GM12891 (cell line): ENCODE data around the gene DLG3.

Experiments used
- DNase-seq: peaks from one replicate; pipeline ENCODE4 v3.0.0; 2011; ENCODE audit warnings: low spot score; ENCODE audit not compliant: insufficient read length
- FAIRE-seq: peaks from 2 replicates; lab custom pipeline; 2011; peaks lifted over from hg19 to GRCh38; lab: Jason Lieb, UNC
- PAX5 ChIP-seq: IDR thresholded peaks from 2 replicates; pipeline ENCODE4 v1.6.1; 2011; ENCODE audit warnings: low read length, moderate library complexity, mild to moderate bottlenecking; ENCODE audit not compliant: insufficient read depth, severe bottlenecking
- POLR2A ChIP-seq: IDR thresholded peaks from 2 replicates; pipeline ENCODE4 v1.6.1; 2011; ENCODE audit warnings: low read depth, low read length, control low read depth
- POLR2AphosphoS5 ChIP-seq: IDR thresholded peaks from 2 replicates; pipeline ENCODE4 v1.6.1; 2011; ENCODE audit warnings: low read depth, low read length, control low read depth
- POU2F2 ChIP-seq: IDR thresholded peaks from 2 replicates; pipeline ENCODE4 v1.6.1; 2011; ENCODE audit warnings: low read depth, mild to moderate bottlenecking, control low read depth, low read length, moderate library complexity
- SPI1 ChIP-seq: IDR thresholded peaks from 2 replicates; pipeline ENCODE4 v1.6.1; 2011; ENCODE audit warnings: low read depth, low read length, control low read depth
- TAF1 ChIP-seq: IDR thresholded peaks from 2 replicates; pipeline ENCODE4 v1.6.1; 2011; ENCODE audit warnings: low read depth, low read length, control low read depth

DLG3 gene

GRCh38 chrX:70452143-70452733 is 7.6 kb downstream of the DLG3 start:
- TF ChIP-seq TAF1 (no peak), POLR2AphosphoS5 (no peak), POU2F2 (no peak), SPI1 (no peak), PAX5 (no peak), POLR2A (no peak)
- peak; percentile 91 for FAIRE-seq
- no peak for DNase-seq

GRCh38 chrX:70453024-70453618 is 8.5 kb downstream of the DLG3 start:
- FAIRE-seq (peak; percentile 92), DNase-seq (no peak)
- TF ChIP-seq SPI1, result peak; percentile 83
- TF ChIP-seq POLR2A, result no peak

- no peak for TF ChIP-seq PAX5
- TF ChIP-seq POLR2AphosphoS5, result no peak
- no peak for TF ChIP-seq POLR2A
- TF ChIP-seq POU2F2, result no peak
- TF ChIP-seq TAF1, result no peak
- TF ChIP-seq SPI1, result no peak
- FAIRE-seq, result peak; percentile 93
- DNase-seq, result no peak
Observed at GRCh38 chrX:70454441-70455365, 10.1 kb downstream of the DLG3 start.

GRCh38 chrX:70455366-70456202 is 10.9 kb downstream of the DLG3 start:
- TF ChIP-seq POLR2AphosphoS5 (no peak), SPI1 (no peak), PAX5 (no peak)
- DNase-seq, result no peak
- FAIRE-seq, result peak; percentile 26

- DNase-seq, result no peak
- TF ChIP-seq SPI1, result no peak
- TF ChIP-seq TAF1, result no peak
- TF ChIP-seq POU2F2, result no peak
- no peak for TF ChIP-seq POLR2AphosphoS5
- TF ChIP-seq PAX5, result no peak
- TF ChIP-seq POLR2A, result no peak
- FAIRE-seq, result peak; percentile 76
Observed at GRCh38 chrX:70456256-70456655, 11.6 kb downstream of the DLG3 start.

- TF ChIP-seq TAF1 (no peak), POU2F2 (no peak)
- FAIRE-seq, result no peak
- DNase-seq, result no peak
Observed at GRCh38 chrX:70461026-70461425, 16.4 kb downstream of the DLG3 start.

GRCh38 chrX:70464051-70464450 is 19.4 kb downstream of the DLG3 start:
- TF ChIP-seq POU2F2 (no peak), POLR2A (no peak), TAF1 (no peak), SPI1 (no peak), PAX5 (no peak), POLR2AphosphoS5 (no peak)
- DNase-seq (no peak), FAIRE-seq (no peak)

GRCh38 chrX:70466968-70467367 is 22.3 kb downstream of the DLG3 start:
- DNase-seq (no peak), FAIRE-seq (no peak)
- TF ChIP-seq POU2F2 (no peak), POLR2AphosphoS5 (no peak), POLR2A (no peak), SPI1 (no peak), PAX5 (no peak), TAF1 (no peak)

- DNase-seq (no peak), FAIRE-seq (no peak)
- TF ChIP-seq POLR2A (no peak), POLR2AphosphoS5 (no peak), SPI1 (no peak), PAX5 (no peak), TAF1 (no peak), POU2F2 (no peak)
Observed at GRCh38 chrX:70468709-70469108, 24.1 kb downstream of the DLG3 start.
